Liver (tissue), 9 donors: ENCODE measurements around the gene BHLHA15. TPM values are rescaled to one million over a fixed set of nuclear protein-coding genes. Genes with fewer than 3 reads are reported as not detected.

Experiments
- DNase-seq: peaks from one replicate; pipeline ENCODE4 v3.0.0-alpha.2; 2017; ENCODE audit warnings: low spot score
- H3K27ac ChIP-seq, 2 donors: one replicate each; pipeline ENCODE4 v1.7.0; 2013; ENCODE audit warnings: inconsistent platforms in 2 of 2, low read length in 2 of 2, control low read depth in 1 of 2, low read depth in 1 of 2, mild to moderate bottlenecking in 1 of 2
- H3K27me3 ChIP-seq, 4 donors: one replicate each; pipeline versions ENCODE4 v1.6.1 to v1.7.0; 2013; ENCODE audit warnings: low read length in 3 of 4, inconsistent platforms in 1 of 4, mild to moderate bottlenecking in 1 of 4, moderate library complexity in 1 of 4; ENCODE audit not compliant: control insufficient read depth in 4 of 4, insufficient read depth in 4 of 4
- H3K36me3 ChIP-seq, 4 donors: one replicate each; pipeline versions ENCODE4 v1.6.1 to v1.7.0; 2013; ENCODE audit warnings: low read length in 3 of 4, mild to moderate bottlenecking in 3 of 4, low read depth in 1 of 4, moderate library complexity in 1 of 4; ENCODE audit not compliant: control insufficient read depth in 4 of 4, insufficient read depth in 3 of 4
- H3K4me1 ChIP-seq, 4 donors: one replicate each; pipeline versions ENCODE4 v1.6.1 to v1.7.0; 2013; ENCODE audit warnings: low read length in 3 of 4, mild to moderate bottlenecking in 3 of 4, moderate library complexity in 1 of 4; ENCODE audit not compliant: control insufficient read depth in 4 of 4, insufficient read depth in 4 of 4
- H3K4me3 ChIP-seq, 3 donors: one replicate each; pipeline versions ENCODE4 v1.6.1 to v1.7.0; 2013; ENCODE audit warnings: low read length in 3 of 3, control low read depth in 1 of 3, low read depth in 1 of 3, mild to moderate bottlenecking in 1 of 3
- H3K9ac ChIP-seq, 2 donors: one replicate each; pipeline ENCODE4 v1.7.0; 2013; ENCODE audit warnings: low read length in 2 of 2, mild to moderate bottlenecking in 2 of 2, moderate library complexity in 2 of 2, control low read depth in 1 of 2, low read depth in 1 of 2
- H3K9me3 ChIP-seq, 4 donors: one replicate each; pipeline versions ENCODE4 v1.6.1 to v1.7.0; 2013; ENCODE audit warnings: low read length in 3 of 4; ENCODE audit not compliant: control insufficient read depth in 4 of 4
- ATF3 ChIP-seq: IDR thresholded peaks from 2 replicates; pipeline ENCODE4 v1.6.1; 2016; ENCODE audit warnings: antibody characterized with exemption
- EGR1 ChIP-seq, 2 donors: IDR thresholded peaks; 2 replicates each; pipeline ENCODE4 v1.6.1; 2016 to 2018; ENCODE audit warnings: antibody characterized with exemption in 2 of 2, low read depth in 2 of 2
- FOXA2 ChIP-seq: IDR thresholded peaks from 2 replicates; pipeline ENCODE4 v1.6.1; 2016; ENCODE audit warnings: antibody characterized with exemption
- GABPA ChIP-seq, 2 donors: IDR thresholded peaks in 1 of 2; conservative IDR thresholded peaks in 1 of 2; 2 replicates each; pipeline ENCODE4 v1.6.1; 2016; ENCODE audit warnings: antibody characterized with exemption in 2 of 2, mild to moderate bottlenecking in 1 of 2, moderate library complexity in 1 of 2
- HNF4A ChIP-seq, 2 donors: conservative IDR thresholded peaks; 2 replicates each; pipeline ENCODE4 v1.6.1; 2016; ENCODE audit warnings: antibody characterized with exemption in 2 of 2, mild to moderate bottlenecking in 2 of 2
- HNF4G ChIP-seq: IDR thresholded peaks from 2 replicates; pipeline ENCODE4 v1.6.1; 2016; ENCODE audit warnings: antibody characterized with exemption
- JUND ChIP-seq, 2 donors: IDR thresholded peaks; 2 replicates each; pipeline ENCODE4 v1.6.1; 2016; ENCODE audit warnings: antibody characterized with exemption in 2 of 2
- MAX ChIP-seq: IDR thresholded peaks from 2 replicates; pipeline ENCODE4 v1.6.1; 2016; ENCODE audit warnings: antibody characterized with exemption
- RAD21 ChIP-seq, 2 donors: IDR thresholded peaks; 2 replicates each; pipeline ENCODE4 v1.6.1; 2016; ENCODE audit warnings: antibody characterized with exemption in 2 of 2, mild to moderate bottlenecking in 2 of 2
- REST ChIP-seq: IDR thresholded peaks from 2 replicates; pipeline ENCODE4 v1.6.1; 2016; ENCODE audit warnings: antibody characterized with exemption, mild to moderate bottlenecking
- SP1 ChIP-seq: IDR thresholded peaks from 2 replicates; pipeline ENCODE4 v1.6.1; 2018; ENCODE audit warnings: antibody characterized with exemption, mild to moderate bottlenecking
- TAF1 ChIP-seq: conservative IDR thresholded peaks from 2 replicates; pipeline ENCODE4 v1.6.1; 2016; ENCODE audit warnings: antibody characterized with exemption, mild to moderate bottlenecking
- YY1 ChIP-seq: IDR thresholded peaks from 2 replicates; pipeline ENCODE4 v1.6.1; 2016; ENCODE audit warnings: antibody characterized with exemption, mild to moderate bottlenecking
- ZBTB33 ChIP-seq: IDR thresholded peaks from 2 replicates; pipeline ENCODE4 v1.6.1; 2016; ENCODE audit warnings: antibody characterized with exemption
- WGBS: extraction: QIAGEN DNeasy Blood & Tissue Kit; methylation state at CpG from one replicate; pipeline ENCODE4 v1.1.7; 2013; 5-methylcytosine and 5-hydroxymethylcytosine counted together
- polyA plus RNA-seq, 2 donors: library from polyadenylated mRNA; stranded (reverse) in 1 of 2; unstranded in 1 of 2; fragments of 200-250 nt in 1 of 2; fragments of >200 nt in 1 of 2; fragmentation: Nextera tagmentation in 1 of 2; extraction: Ambion mirVana in 1 of 2; gene quantifications; one replicate each; pipeline versions ENCODE4 v1.2.1 to v1.2.3, GENCODE V29; 2013 to 2015
- total RNA-seq, 2 donors: library from RNA; depleted of rRNA; stranded (reverse); fragments of >200 nt; gene quantifications; one replicate each; pipeline ENCODE4 v1.2.3, GENCODE V29; 2014
- donor health status: healthy.
- donor health status: healthy.
- donor health status: healthy.
- donor health status: healthy.
- donor health status: healthy.

BHLHA15 gene
- total and polyA plus RNA-seq, 4 donors: 1.0 to 28.9 (median 7.6) TPM

GRCh38 chr7:98206451-98207330 lies 4.5 kb upstream of the BHLHA15 start:
- peak; percentile 27 for DNase-seq
- Histone ChIP-seq H3K4me3 (no peak overlapping the region), H3K9ac (no peak overlapping the region), H3K27me3 (no peaks in the 10 kb centered on the region), H3K27ac (no peak overlapping the region), H3K36me3 (peaks cover 5 to 27% (median 11%) of the 10 kb centered on the region in 4 donors), H3K9me3 (no peaks in the 10 kb centered on the region), H3K4me1 (no peaks in the 10 kb centered on the region)
- 94% methylated on average over 47 of the region's 47 CpGs for WGBS
- TF ChIP-seq MAX (no peak), HNF4A (conservative IDR thresholded peaks at IDR 0.05) (no peak), FOXA2 (no peak)

GRCh38 chr7:98209166-98209920 lies 1.9 kb upstream of the BHLHA15 start:
- no peak for DNase-seq
- H3K36me3 ChIP-seq: peaks cover 5 to 27% (median 11%) of the 10 kb centered on the region in 4 donors
- peaks cover 0 to 7% (median 0%) of the 10 kb centered on the region in 4 donors for H3K4me1 ChIP-seq
- no peak overlapping the region for H3K4me3 ChIP-seq
- no peaks in the 10 kb centered on the region for H3K9me3 ChIP-seq
- TF ChIP-seq TAF1: no peak
- no peak for TF ChIP-seq REST
- no peak for TF ChIP-seq HNF4A (conservative IDR thresholded peaks at IDR 0.05)
- no peak for TF ChIP-seq SP1
- no peak for TF ChIP-seq JUND (IDR thresholded peaks at IDR 0.05)
- TF ChIP-seq ZBTB33: no peak
- TF ChIP-seq EGR1 (IDR thresholded peaks at IDR 0.05; ENCODE audit: low read depth in 2 of 2): no peak
- no peak for TF ChIP-seq MAX
- TF ChIP-seq HNF4G: no peak
- TF ChIP-seq ATF3: no peak
- no peak for TF ChIP-seq YY1
- no peak for TF ChIP-seq RAD21 (IDR thresholded peaks at IDR 0.05)
- no peak for TF ChIP-seq GABPA (IDR thresholded peaks at IDR 0.05 in 1 of 2, conservative IDR thresholded peaks at IDR 0.05 in 1 of 2)
- TF ChIP-seq FOXA2: no peak
- H3K27me3 ChIP-seq: no peaks in the 10 kb centered on the region
- H3K27ac ChIP-seq: no peak overlapping the region
- WGBS: 95% methylated on average over 17 of the region's 17 CpGs
- no peak overlapping the region for H3K9ac ChIP-seq
